ENCODE results near the gene TMEM266. TPM values are rescaled to one million over a fixed set of nuclear protein-coding genes. Genes with fewer than 3 reads are reported as not detected.

The TMEM266 gene
- total RNA-seq, 1 donor from 2014 or later = not detected

GRCh38 chr15:76235186-76235826 lies 175.5 kb downstream of the TMEM266 start:
- DNase-seq (ENCODE audit: low read depth, low spot score) = no peak

- DNase-seq (ENCODE audit: low read depth, low spot score) = no peak
Observed at GRCh38 chr15:76236350-76236749, 176.6 kb downstream of the TMEM266 start.

- DNase-seq (ENCODE audit: low read depth, low spot score) = no peak
Observed at GRCh38 chr15:76239786-76240185, 180.0 kb downstream of the TMEM266 start.

- DNase-seq (ENCODE audit: low read depth, low spot score) = no peak
Observed at GRCh38 chr15:76245072-76245610, 185.4 kb downstream of the TMEM266 start.

GRCh38 chr15:76251717-76252116 lies 191.9 kb downstream of the TMEM266 start:
- DNase-seq (ENCODE audit: low read depth, low spot score) = no peak

GRCh38 chr15:76252249-76252648 lies 192.5 kb downstream of the TMEM266 start:
- DNase-seq (ENCODE audit: low read depth, low spot score) = no peak

- DNase-seq (ENCODE audit: low read depth, low spot score) = no peak
Observed at GRCh38 chr15:76253691-76254473, 194.1 kb downstream of the TMEM266 start.

Other genes with a start within 250 kb of the TMEM266 start
- 36.9 and 41.1 TPM in 2 replicates for gene UBE2Q2, start 216.5 kb upstream of the TMEM266 start, total RNA-seq
- 86.5 and 125 TPM in 2 replicates for gene FBXO22, start 156.1 kb upstream of the TMEM266 start, total RNA-seq
- gene NRG4, start 47.6 kb upstream of the TMEM266 start, total RNA-seq = not detected in 2 replicates